GM04503 (cell line): Measurements from ENCODE around the gene GABRB1.

ENCODE experiments used
- DNase-seq: peaks from one replicate; pipeline ENCODE4 v3.0.0-alpha.2; 2012; ENCODE audit warnings: low read depth

GABRB1 gene

GRCh38 chr4:47471064-47471463 is 439.7 kb downstream of the GABRB1 start:
- DNase-seq, result no peak

GRCh38 chr4:47471591-47471990 is 440.2 kb downstream of the GABRB1 start:
- no peak for DNase-seq

DNA sequence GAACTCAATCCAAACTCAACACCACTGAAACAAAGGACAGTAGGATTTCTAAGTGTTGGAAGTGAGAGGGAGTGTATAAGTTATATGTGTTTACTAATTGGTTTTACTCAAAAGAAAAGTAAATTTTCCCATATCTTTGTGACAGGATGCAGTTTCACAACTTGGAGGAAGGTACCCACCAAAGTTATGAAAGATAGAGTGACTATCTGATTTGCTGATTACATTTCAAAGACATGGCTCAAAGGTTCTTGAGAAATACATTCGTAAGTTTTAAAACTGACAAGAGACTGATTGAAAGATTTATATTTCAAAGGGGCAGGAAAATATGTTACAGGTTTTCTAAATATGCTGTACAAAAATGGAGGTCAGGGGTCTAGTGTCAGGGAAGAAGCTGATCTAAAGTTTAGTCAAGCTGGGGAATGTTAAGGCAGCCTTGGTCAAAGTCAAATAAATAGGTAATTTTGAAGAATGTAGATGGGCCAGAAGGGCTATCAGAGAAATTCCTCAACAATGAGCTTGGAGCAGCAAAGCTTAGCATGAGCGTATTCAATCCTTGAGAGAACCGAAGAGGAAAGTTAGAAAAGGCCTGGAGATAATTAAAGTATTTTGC is 441.9 kb downstream of the GABRB1 start:
- no peak for DNase-seq

GRCh38 chr4:47474799-47475198 is 443.4 kb downstream of the GABRB1 start:
- no peak for DNase-seq

DNA sequence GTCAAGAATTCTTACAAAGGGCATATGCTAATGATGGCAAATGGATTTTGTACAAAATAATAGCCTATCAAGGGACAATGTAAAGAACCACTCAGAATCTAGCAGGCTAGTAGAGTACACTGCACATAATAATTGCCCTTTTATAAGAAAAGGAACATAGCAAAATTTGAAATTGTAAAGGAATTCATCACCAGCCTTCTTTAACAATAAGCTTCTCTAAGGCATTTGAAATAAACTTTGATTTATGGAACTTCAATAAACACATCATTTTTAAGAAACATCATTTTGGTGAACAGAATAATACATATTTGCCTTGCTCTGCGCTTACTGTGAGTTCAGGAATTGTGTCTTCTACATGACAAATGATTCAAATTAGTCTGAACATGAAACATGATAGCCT is 444.0 kb downstream of the GABRB1 start:
- DNase-seq, result no peak
